WTC11 (cell line): Measurements from ENCODE around the gene PHKA2.

Source experiments
- ATF2 ChIP-seq: sonication (generic); formaldehyde crosslinking; IDR thresholded peaks from 2 replicates; pipeline ENCODE4 v1.8.1; 2022; ENCODE audit warnings: low read depth, missing genetic modification reagents, borderline replicate concordance
- ATF6 ChIP-seq: sonication (generic); formaldehyde crosslinking; IDR thresholded peaks from 2 replicates; pipeline ENCODE4 v1.8.1; 2023; ENCODE audit warnings: mild to moderate bottlenecking, missing genetic modification reagents
- CBFB ChIP-seq: sonication (generic); formaldehyde crosslinking; IDR thresholded peaks from 2 replicates; pipeline ENCODE4 v1.8.1; 2022; ENCODE audit warnings: mild to moderate bottlenecking, low read depth, missing genetic modification reagents
- CTCF ChIP-seq: fragments of 200-600 bp; IDR thresholded peaks from 2 replicates; pipeline ENCODE4 v1.8.0; 2022; ENCODE audit warnings: antibody characterized with exemption
- MAX ChIP-seq: sonication (generic); formaldehyde crosslinking; IDR thresholded peaks from 2 replicates; pipeline ENCODE4 v1.8.0; 2022; ENCODE audit warnings: mild to moderate bottlenecking, missing genetic modification reagents
- ZNF121 ChIP-seq: sonication (generic); formaldehyde crosslinking; IDR thresholded peaks from 2 replicates; pipeline ENCODE4 v1.8.0; 2023; ENCODE audit warnings: missing genetic modification reagents
- ZNF317 ChIP-seq: sonication (generic); formaldehyde crosslinking; IDR thresholded peaks from 2 replicates; pipeline ENCODE4 v1.8.1; 2023; ENCODE audit warnings: low read depth, mild to moderate bottlenecking, moderate library complexity, missing genetic modification reagents, borderline replicate concordance

GRCh38 chrX:18875256-18875878 is 108.5 kb downstream of the PHKA2 start:
- TF ChIP-seq CTCF (no peak), MAX (no peak), ZNF121 (no peak), CBFB (CRISPR knock-in tag) (no peak), ATF6 (CRISPR knock-in tag) (no peak), ATF2 (CRISPR knock-in tag) (no peak), ZNF317 (CRISPR knock-in tag) (no peak)
